ENCODE results near the gene VIT. TPM values are rescaled to one million over a fixed set of nuclear protein-coding genes. Genes with fewer than 3 reads are reported as not detected.

Gene VIT
- polyA plus RNA-seq, 1 experiment, result not detected

DNA sequence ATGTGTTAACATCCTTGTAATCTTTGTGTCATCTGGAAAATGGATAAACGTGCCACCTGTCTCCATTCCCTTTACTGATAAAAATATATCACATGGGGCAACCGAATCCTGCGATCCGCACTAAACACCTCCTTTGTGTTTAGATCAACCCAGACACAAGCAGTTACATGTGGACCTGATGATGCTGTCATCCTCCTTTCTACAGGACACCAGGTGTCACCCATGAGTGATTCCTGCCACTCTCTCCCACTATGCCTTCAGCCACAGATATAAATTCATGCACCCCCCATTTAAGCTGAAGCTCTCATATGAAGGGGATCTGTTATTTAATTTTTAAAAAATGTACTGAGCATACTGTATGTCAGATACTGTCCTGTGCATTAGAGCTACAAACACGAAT lies 81.3 kb downstream of the VIT start:
- peaks cover 16% of the 10 kb centered on the region for H3K27me3 ChIP-seq (ENCODE audit: control insufficient read depth, insufficient read depth, low read length)
- no peak overlapping the region for H3K4me3 ChIP-seq (ENCODE audit: low read depth, low read length)
- H3K27ac ChIP-seq (ENCODE audit: low read depth, low read length), result no peak overlapping the region
- POLR2A ChIA-PET, result no interaction called here
- TF ChIP-seq, protein P1, sequence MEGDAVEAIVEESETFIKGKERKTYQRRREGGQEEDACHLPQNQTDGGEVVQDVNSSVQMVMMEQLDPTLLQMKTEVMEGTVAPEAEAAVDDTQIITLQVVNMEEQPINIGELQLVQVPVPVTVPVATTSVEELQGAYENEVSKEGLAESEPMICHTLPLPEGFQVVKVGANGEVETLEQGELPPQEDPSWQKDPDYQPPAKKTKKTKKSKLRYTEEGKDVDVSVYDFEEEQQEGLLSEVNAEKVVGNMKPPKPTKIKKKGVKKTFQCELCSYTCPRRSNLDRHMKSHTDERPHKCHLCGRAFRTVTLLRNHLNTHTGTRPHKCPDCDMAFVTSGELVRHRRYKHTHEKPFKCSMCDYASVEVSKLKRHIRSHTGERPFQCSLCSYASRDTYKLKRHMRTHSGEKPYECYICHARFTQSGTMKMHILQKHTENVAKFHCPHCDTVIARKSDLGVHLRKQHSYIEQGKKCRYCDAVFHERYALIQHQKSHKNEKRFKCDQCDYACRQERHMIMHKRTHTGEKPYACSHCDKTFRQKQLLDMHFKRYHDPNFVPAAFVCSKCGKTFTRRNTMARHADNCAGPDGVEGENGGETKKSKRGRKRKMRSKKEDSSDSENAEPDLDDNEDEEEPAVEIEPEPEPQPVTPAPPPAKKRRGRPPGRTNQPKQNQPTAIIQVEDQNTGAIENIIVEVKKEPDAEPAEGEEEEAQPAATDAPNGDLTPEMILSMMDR (IDR thresholded peaks at IDR 0.05; ENCODE audit: low read depth, low read length), result no peak
- no peak for DNase-seq (ENCODE audit: low read depth, low spot score)
- no peaks in the 10 kb centered on the region for H3K9me3 ChIP-seq (ENCODE audit: control insufficient read depth, insufficient read depth, low read length)
- CTCF ChIA-PET, result interaction anchor here (1.3 to 3.5 kb wide), 4 partner anchors 8 to 141 kb away, joined by 3 to 27 read pairs (median 4); no protein-coding TSS in a partner anchor

DNA sequence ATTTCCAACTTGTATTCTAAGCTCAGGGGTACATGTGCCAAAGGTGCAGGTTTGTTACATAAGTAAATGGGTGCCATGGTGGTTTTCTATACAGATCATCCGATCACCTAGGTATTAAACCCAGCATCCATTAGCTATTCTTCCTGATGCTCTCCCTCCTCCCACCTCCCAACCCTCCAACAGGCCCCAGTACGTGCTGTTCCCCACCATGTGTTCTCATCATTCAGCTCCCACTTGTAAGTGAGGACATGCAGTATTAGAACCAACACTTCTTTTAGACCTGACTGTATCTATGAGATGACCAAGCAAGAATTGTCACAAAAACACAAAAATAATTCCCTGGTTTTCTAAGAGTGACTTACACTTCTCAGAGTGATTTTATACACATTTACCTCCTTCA lies 83.0 kb downstream of the VIT start:
- no peak for DNase-seq (ENCODE audit: low read depth, low spot score)
- Histone ChIP-seq H3K9me3 (ENCODE audit: control insufficient read depth, insufficient read depth, low read length) (no peaks in the 10 kb centered on the region), H3K4me3 (ENCODE audit: low read depth, low read length) (no peak overlapping the region), H3K27ac (ENCODE audit: low read depth, low read length) (no peak overlapping the region), H3K27me3 (ENCODE audit: control insufficient read depth, insufficient read depth, low read length) (peaks cover 20% of the 10 kb centered on the region)
- POLR2A ChIA-PET, result no interaction called here
- TF ChIP-seq, protein P1 (IDR thresholded peaks at IDR 0.05; ENCODE audit: low read depth, low read length), result no peak
- CTCF ChIA-PET, result interaction anchor here (0.7 to 3.8 kb wide), 17 partner anchors 8 to 298 kb away, joined by 3 to 29 read pairs (median 3); no protein-coding TSS in a partner anchor

DNA sequence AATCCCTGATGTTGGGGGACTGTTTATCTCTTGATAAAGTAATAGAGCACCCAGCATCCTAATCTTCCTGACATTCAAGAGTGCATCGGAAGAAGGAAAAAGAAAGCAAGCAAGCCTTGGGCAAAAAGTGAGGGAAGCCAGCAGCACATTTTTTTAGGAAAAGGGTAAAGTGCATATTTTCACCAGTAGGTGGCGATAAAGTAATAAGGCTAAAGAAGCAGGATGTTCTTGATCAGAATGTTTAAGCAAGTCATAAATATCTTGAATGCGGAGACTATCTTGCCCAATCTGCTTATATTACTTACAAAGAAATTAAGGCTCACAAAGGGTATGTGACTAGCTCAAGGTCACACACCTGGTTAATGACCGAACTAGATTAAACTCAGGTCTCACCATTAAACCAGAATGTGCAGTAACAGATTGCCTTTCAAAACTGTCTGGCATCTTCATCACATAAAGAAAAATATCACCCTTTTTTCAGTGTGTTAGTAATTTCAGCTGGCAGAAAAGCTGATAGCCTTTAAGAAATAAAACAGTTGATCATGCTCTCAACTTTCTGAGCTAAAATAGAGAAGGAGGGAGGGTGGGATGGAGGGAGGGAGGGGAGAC lies 83.8 kb downstream of the VIT start:
- H3K9me3 ChIP-seq (ENCODE audit: control insufficient read depth, insufficient read depth, low read length), result no peaks in the 10 kb centered on the region
- peaks cover 14% of the 10 kb centered on the region for H3K27me3 ChIP-seq (ENCODE audit: control insufficient read depth, insufficient read depth, low read length)
- TF ChIP-seq, protein P1 (IDR thresholded peaks at IDR 0.05; ENCODE audit: low read depth, low read length), result peak; percentile 80
- H3K4me3 ChIP-seq (ENCODE audit: low read depth, low read length), result peak overlapping the region; percentile 42
- ChIA-PET POLR2A (no interaction called here), CTCF (interaction anchor here (0.6 to 3.8 kb wide), 19 partner anchors 9 to 429 kb away, joined by 3 to 29 read pairs (median 4); no protein-coding TSS in a partner anchor)
- DNase-seq (ENCODE audit: low read depth, low spot score), result peak; percentile 38
- no peak overlapping the region for H3K27ac ChIP-seq (ENCODE audit: low read depth, low read length)

DNA sequence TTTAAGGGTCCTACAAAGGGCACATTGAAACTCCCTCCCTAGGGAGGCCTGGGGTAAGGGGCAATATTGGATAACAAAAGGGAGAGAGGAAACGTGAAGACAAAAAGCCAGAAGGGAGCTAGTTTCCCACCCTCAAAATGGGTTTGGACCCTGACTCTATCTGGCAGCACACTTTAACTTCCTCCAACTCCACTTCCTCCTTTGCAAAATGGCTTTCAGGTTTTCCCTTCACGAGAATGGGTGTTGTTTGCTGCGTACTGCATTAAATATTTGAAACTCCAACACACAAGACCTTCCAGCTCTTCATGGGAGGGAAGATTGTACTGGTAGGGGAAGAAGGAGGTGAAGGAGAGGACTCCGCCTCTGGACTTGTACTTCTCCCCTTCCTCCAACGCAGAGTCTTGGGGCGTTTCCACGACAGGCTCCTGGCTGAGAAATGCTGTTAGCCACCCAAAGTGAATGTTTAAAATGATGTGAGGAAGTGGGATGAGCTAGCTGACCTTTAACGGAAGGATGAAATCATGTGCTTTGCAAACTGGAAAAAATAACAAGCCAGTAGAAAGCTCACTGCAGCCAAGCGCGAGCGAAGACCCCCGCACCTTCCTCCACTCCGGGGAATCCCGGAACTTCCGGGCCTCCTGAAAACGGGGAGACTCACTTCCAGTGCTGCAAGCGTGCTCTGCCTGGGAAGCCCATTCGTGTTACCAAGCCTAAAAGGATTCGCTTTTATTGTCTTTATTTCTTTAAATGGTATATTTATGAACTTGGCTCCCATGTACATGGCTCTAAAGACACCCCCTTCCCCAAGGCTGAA lies 85.6 kb downstream of the VIT start:
- peaks cover 21% of the 10 kb centered on the region for H3K27me3 ChIP-seq (ENCODE audit: control insufficient read depth, insufficient read depth, low read length)
- no peak overlapping the region for H3K4me3 ChIP-seq (ENCODE audit: low read depth, low read length)
- POLR2A ChIA-PET, result interaction anchor here (1.1 kb wide), 1 partner anchor 51 kb away, joined by 3 read pairs; no protein-coding TSS in a partner anchor
- no peak overlapping the region for H3K27ac ChIP-seq (ENCODE audit: low read depth, low read length)
- CTCF ChIA-PET, result interaction anchor here (0.7 to 3.8 kb wide), 8 partner anchors 9 to 137 kb away, joined by 3 to 29 read pairs (median 6); no protein-coding TSS in a partner anchor
- TF ChIP-seq, protein P1 (IDR thresholded peaks at IDR 0.05; ENCODE audit: low read depth, low read length), result no peak
- no peaks in the 10 kb centered on the region for H3K9me3 ChIP-seq (ENCODE audit: control insufficient read depth, insufficient read depth, low read length)
- DNase-seq (ENCODE audit: low read depth, low spot score), result no peak

DNA sequence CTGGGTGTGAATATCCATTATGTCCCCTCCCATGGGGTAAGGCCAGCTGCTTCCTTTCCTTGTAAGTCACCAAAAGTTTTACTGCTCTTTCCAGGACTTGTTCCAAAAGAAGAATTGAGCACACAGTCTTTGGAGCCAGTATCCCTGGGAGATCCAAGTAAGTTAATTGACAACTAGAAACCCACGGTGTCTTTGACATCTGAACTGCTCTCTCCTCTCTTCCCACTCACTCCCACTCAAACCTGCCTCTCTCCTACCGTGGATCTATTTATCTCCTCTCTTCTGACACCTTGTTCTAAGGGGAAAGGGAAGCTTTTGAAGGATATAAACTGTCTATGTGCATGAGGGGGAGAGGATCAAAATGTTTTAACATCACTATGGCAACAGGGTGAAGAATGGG lies 86.7 kb downstream of the VIT start:
- TF ChIP-seq, protein P1 (IDR thresholded peaks at IDR 0.05; ENCODE audit: low read depth, low read length), result no peak
- Histone ChIP-seq H3K27me3 (ENCODE audit: control insufficient read depth, insufficient read depth, low read length) (peaks cover 20% of the 10 kb centered on the region), H3K4me3 (ENCODE audit: low read depth, low read length) (no peak overlapping the region), H3K27ac (ENCODE audit: low read depth, low read length) (no peak overlapping the region), H3K9me3 (ENCODE audit: control insufficient read depth, insufficient read depth, low read length) (no peaks in the 10 kb centered on the region)
- CTCF ChIA-PET, result interaction anchor here (1.1 to 4.0 kb wide), 3 partner anchors 10 to 135 kb away, joined by 3 to 67 read pairs (median 4); no protein-coding TSS in a partner anchor
- DNase-seq (ENCODE audit: low read depth, low spot score), result no peak
- POLR2A ChIA-PET, result no interaction called here

All from AG04450 (cell line).